CD4-positive, alpha-beta T cell (primary cell): ENCODE measurements around the gene ATXN1. TPM values are rescaled to one million over a fixed set of nuclear protein-coding genes. Genes with fewer than 3 reads are reported as not detected.

Source experiments
- ATAC-seq: fragments of 200-7000 bp; cut with Tn5 transposase; one replicate; pipeline ENCODE4 v1.10.0; 2022; ENCODE audit warnings: mild to moderate bottlenecking; ENCODE audit not compliant: poor library complexity
- CTCF ChIA-PET: fragments of 350-600 bp; sonication (Branson Sonifier 250); formaldehyde crosslinking; loops from one replicate; lab custom pipeline; 2021; ENCODE audit warnings: antibody characterized with exemption, inconsistent platforms; lab: Charles Lee
- POLR2A ChIA-PET: fragments of 350-600 bp; sonication (Branson Sonifier 250); formaldehyde crosslinking; loops from one replicate; lab custom pipeline; 2021; ENCODE audit warnings: antibody characterized with exemption, inconsistent platforms; lab: Charles Lee
- DNase-seq, 14 experiments: peaks; one replicate each; pipeline ENCODE4 v3.0.0-alpha.2; 2013 to 2020; ENCODE audit warnings: mixed read lengths in 2 of 14
- H3K27ac ChIP-seq, 2 donors: one replicate each; pipeline versions ENCODE4 v1.5.1 to v1.7.0; 2013; ENCODE audit warnings: low read length in 2 of 2, low read depth in 1 of 2, mild to moderate bottlenecking in 1 of 2
- H3K27me3 ChIP-seq, 2 experiments: 1 replicate in 1 of 2; 2 replicates in 1 of 2; pipeline versions ENCODE4 v1.6.1 to v1.7.0; 2013; ENCODE audit warnings: low read length in 2 of 2, control low read depth in 1 of 2, mild to moderate bottlenecking in 1 of 2, moderate library complexity in 1 of 2; ENCODE audit not compliant: insufficient read depth in 2 of 2, control insufficient read depth in 1 of 2
- H3K36me3 ChIP-seq: one replicate; pipeline ENCODE4 v1.6.1; 2013; ENCODE audit warnings: low read length, control low read depth; ENCODE audit not compliant: insufficient read depth
- H3K4me1 ChIP-seq: one replicate; pipeline ENCODE4 v1.6.1; 2013; ENCODE audit warnings: low read length, control low read depth; ENCODE audit not compliant: insufficient read depth
- H3K4me3 ChIP-seq: one replicate; pipeline ENCODE4 v1.5.1; 2013; ENCODE audit warnings: mild to moderate bottlenecking, low read length, moderate library complexity
- H3K9me3 ChIP-seq, 2 experiments: 1 replicate in 1 of 2; 2 replicates in 1 of 2; pipeline versions ENCODE4 v1.6.1 to v1.7.0; 2013; ENCODE audit warnings: low read length in 2 of 2, mild to moderate bottlenecking in 2 of 2, control low read depth in 1 of 2, moderate library complexity in 1 of 2; ENCODE audit not compliant: control insufficient read depth in 1 of 2, insufficient read depth in 1 of 2
- H3K27ac Mint-ChIP-seq: one replicate; pipeline ENCODE4 v1.8.0; 2020; ENCODE audit warnings: mixed read lengths
- H3K27me3 Mint-ChIP-seq: one replicate; pipeline ENCODE4 v1.8.0; 2021; ENCODE audit warnings: mixed read lengths
- H3K36me3 Mint-ChIP-seq: one replicate; pipeline ENCODE4 v1.8.0; 2021; ENCODE audit warnings: low read depth, mixed read lengths
- H3K4me1 Mint-ChIP-seq: one replicate; pipeline ENCODE4 v1.8.0; 2021; ENCODE audit warnings: low read depth, mixed read lengths
- H3K4me3 Mint-ChIP-seq: one replicate; pipeline ENCODE4 v1.8.0; 2020; ENCODE audit warnings: mild to moderate bottlenecking, mixed read lengths
- H3K9me3 Mint-ChIP-seq: one replicate; pipeline ENCODE4 v1.8.0; 2020; ENCODE audit warnings: mixed read lengths
- CTCF ChIP-seq: fragments of 200-600 bp; IDR thresholded peaks from one replicate; pipeline ENCODE4 v1.8.0; 2022; ENCODE audit warnings: antibody characterized with exemption, mild to moderate bottlenecking
- intact Hi-C, 2 experiments: fragments of 100-400 bp; cut with DNase I in 1 of 2; cut with micrococcal nuclease in 1 of 2; formaldehyde crosslinking; loops; one replicate each; pipeline versions ENCODE4 v1.15.1 to v1.9.0; 2023 to 2025; cut with DNase I, micrococcal nuclease
- total RNA-seq, 174 experiments: library from RNA in 2 of 174; stranded (reverse) in 2 of 174; gene quantifications; one replicate each; pipeline ENCODE4 v1.2.3 and lab custom pipeline; 2021 to 2026

Gene ATXN1
- total RNA-seq, 2 experiments from 2014 or later = 74.2 to 76.7 TPM

- no peaks in the 10 kb centered on the region for H3K9me3 Mint-ChIP-seq
- H3K9me3 ChIP-seq = no peaks in the 10 kb centered on the region
- no peak overlapping the region for H3K27ac Mint-ChIP-seq
- no peak overlapping the region for H3K4me3 Mint-ChIP-seq
- intact Hi-C loops = no loop called here
- no peak for ATAC-seq
- ChIA-PET POLR2A (no interaction called here), CTCF (no interaction called here)
- DNase-seq = no peak
- H3K36me3 Mint-ChIP-seq = no peaks in the 10 kb centered on the region
- H3K4me1 ChIP-seq = no peaks in the 10 kb centered on the region
- TF ChIP-seq CTCF = no peak
- H3K4me1 Mint-ChIP-seq = no peaks in the 10 kb centered on the region
- H3K27ac ChIP-seq = no peak overlapping the region
- H3K4me3 ChIP-seq = no peak overlapping the region
- no peaks in the 10 kb centered on the region for H3K27me3 ChIP-seq
- H3K27me3 Mint-ChIP-seq = no peaks in the 10 kb centered on the region
- H3K36me3 ChIP-seq = no peaks in the 10 kb centered on the region
Observed at GRCh38 chr6:16274483-16274882, 486.8 kb downstream of the ATXN1 start.

GRCh38 chr6:16273256-16273655 lies 488.0 kb downstream of the ATXN1 start:
- no peak for ATAC-seq
- Histone ChIP-seq H3K4me1 (no peaks in the 10 kb centered on the region), H3K27me3 (no peaks in the 10 kb centered on the region), H3K4me3 (no peak overlapping the region), H3K27ac (no peak overlapping the region), H3K9me3 (no peaks in the 10 kb centered on the region), H3K36me3 (no peaks in the 10 kb centered on the region)
- no peaks in the 10 kb centered on the region for H3K27me3 Mint-ChIP-seq
- TF ChIP-seq CTCF = no peak
- no peak overlapping the region for H3K27ac Mint-ChIP-seq
- DNase-seq = no peak
- POLR2A ChIA-PET = no interaction called here
- H3K9me3 Mint-ChIP-seq = no peaks in the 10 kb centered on the region
- no peak overlapping the region for H3K4me3 Mint-ChIP-seq
- H3K36me3 Mint-ChIP-seq = no peaks in the 10 kb centered on the region
- CTCF ChIA-PET = no interaction called here
- intact Hi-C loops = no loop called here
- no peaks in the 10 kb centered on the region for H3K4me1 Mint-ChIP-seq

- H3K36me3 Mint-ChIP-seq = no peaks in the 10 kb centered on the region
- H3K27me3 Mint-ChIP-seq = no peaks in the 10 kb centered on the region
- no peak overlapping the region for H3K27ac Mint-ChIP-seq
- Histone ChIP-seq H3K9me3 (no peaks in the 10 kb centered on the region), H3K27me3 (no peaks in the 10 kb centered on the region), H3K27ac (no peak overlapping the region), H3K4me1 (no peaks in the 10 kb centered on the region), H3K4me3 (no peak overlapping the region), H3K36me3 (no peaks in the 10 kb centered on the region)
- TF ChIP-seq CTCF = no peak
- no peaks in the 10 kb centered on the region for H3K9me3 Mint-ChIP-seq
- no peaks in the 10 kb centered on the region for H3K4me1 Mint-ChIP-seq
- ATAC-seq (no peak), DNase-seq (no peak)
- CTCF ChIA-PET = no interaction called here
- POLR2A ChIA-PET = no interaction called here
- H3K4me3 Mint-ChIP-seq = no peak overlapping the region
- intact Hi-C loops = no loop called here
Observed at GRCh38 chr6:16272201-16272600, 489.1 kb downstream of the ATXN1 start.
